Gastroesophageal sphincter (tissue), 4 donors: ENCODE data around the gene GPR39. TPM values are rescaled to one million over a fixed set of nuclear protein-coding genes. Genes with fewer than 3 reads are reported as not detected.

Source experiments
- ATAC-seq: fragments of 150-250 bp; one replicate; pipeline ENCODE4 v1.9.1; 2016; ENCODE audit warnings: mild to moderate bottlenecking, moderate library complexity
- H3K27ac ChIP-seq, 4 donors: fragments of 200-600 bp; sonication (generic) in 3 of 4; 1 replicate in 3 of 4; 2 replicates in 1 of 4; pipeline ENCODE4 v1.5.1; 2016 to 2019
- H3K27me3 ChIP-seq: fragments of 200-600 bp; sonication (generic); one replicate; pipeline ENCODE4 v1.5.1; 2019
- H3K36me3 ChIP-seq, 2 donors: fragments of 200-600 bp; sonication (generic); one replicate each; pipeline ENCODE4 v1.5.1; 2019; ENCODE audit warnings: control low read depth in 1 of 2
- H3K4me1 ChIP-seq, 3 donors: fragments of 200-600 bp; sonication (generic); 1 replicate in 2 of 3; 2 replicates in 1 of 3; pipeline ENCODE4 v1.5.1; 2016 to 2019; ENCODE audit warnings: control low read depth in 2 of 3
- H3K4me3 ChIP-seq, 2 donors: fragments of 200-600 bp; sonication (generic); one replicate each; pipeline ENCODE4 v1.5.1; 2019; ENCODE audit warnings: mild to moderate bottlenecking in 1 of 2, moderate library complexity in 1 of 2
- H3K9me3 ChIP-seq, 3 donors: fragments of 200-600 bp; sonication (generic); one replicate each; pipeline ENCODE4 v1.5.1; 2017 to 2019; ENCODE audit warnings: control low read depth in 2 of 3
- CTCF ChIP-seq, 4 experiments: fragments of 200-600 bp in 2 of 4; fragments of 450-650 bp in 2 of 4; sonication (generic) in 1 of 4; IDR thresholded peaks; one replicate each; pipeline ENCODE4 v1.5.1; 2017 to 2019; ENCODE audit warnings: antibody characterized with exemption in 4 of 4, mild to moderate bottlenecking in 2 of 4, moderate library complexity in 2 of 4
- EP300 ChIP-seq: sonication (generic); formaldehyde crosslinking; IDR thresholded peaks from one replicate; pipeline ENCODE4 v1.6.1; 2017; ENCODE audit warnings: antibody characterized with exemption, mild to moderate bottlenecking
- POLR2A ChIP-seq, 2 donors: fragments of 450-650 bp; IDR thresholded peaks; one replicate each; pipeline ENCODE4 v1.6.1; 2017; ENCODE audit warnings: antibody characterized with exemption in 2 of 2, mild to moderate bottlenecking in 2 of 2, moderate library complexity in 1 of 2
- POLR2AphosphoS5 ChIP-seq: sonication (generic); formaldehyde crosslinking; IDR thresholded peaks from one replicate; pipeline ENCODE4 v1.6.1; 2017; ENCODE audit warnings: antibody characterized with exemption
- WGBS, 2 donors: methylation state at CpG; one replicate each; pipeline ENCODE4 v1.1.5; 2018; ENCODE audit warnings: low coverage in 1 of 2; 5-methylcytosine and 5-hydroxymethylcytosine counted together
- total RNA-seq, 4 donors: library from RNA; depleted of rRNA; stranded (reverse); fragments of >200 nt; gene quantifications; one replicate each; pipeline ENCODE4 v1.1.0, GENCODE V29; 2016

GPR39 gene
- total RNA-seq, 4 donors from 2014 or later: 0.46 to 2.6 (median 0.69) TPM; not detected in 1

- peaks cover 41% of the 10 kb centered on the region for H3K27me3 ChIP-seq
- no peak overlapping the region for H3K27ac ChIP-seq
- TF ChIP-seq POLR2AphosphoS5: no peak
- TF ChIP-seq CTCF (IDR thresholded peaks at IDR 0.05): no peak
- no peak for TF ChIP-seq POLR2A (IDR thresholded peaks at IDR 0.05)
- no peak for TF ChIP-seq EP300
- H3K9me3 ChIP-seq: no peaks in the 10 kb centered on the region
- WGBS, 2 donors: 76 to 88% methylated on average over 2 to 4 of the region's 4 CpGs
- H3K4me1 ChIP-seq: peaks cover 0 to 25% (median 18%) of the 10 kb centered on the region in 3 donors
- ATAC-seq: no peak
- no peak overlapping the region for H3K4me3 ChIP-seq
- no peaks in the 10 kb centered on the region for H3K36me3 ChIP-seq
Measured at GRCh38 chr2:132665401-132666140, 249.0 kb downstream of the GPR39 start.

- Histone ChIP-seq H3K27me3 (peaks cover 45% of the 10 kb centered on the region), H3K36me3 (no peaks in the 10 kb centered on the region), H3K4me3 (no peak overlapping the region), H3K27ac (no peak overlapping the region), H3K9me3 (no peaks in the 10 kb centered on the region), H3K4me1 (peaks cover 0 to 35% (median 25%) of the 10 kb centered on the region in 3 donors)
- ATAC-seq: no peak
- no peak for TF ChIP-seq EP300
- TF ChIP-seq POLR2A (IDR thresholded peaks at IDR 0.05): no peak
- TF ChIP-seq CTCF (IDR thresholded peaks at IDR 0.05): no peak
- no peak for TF ChIP-seq POLR2AphosphoS5
- 36% methylated on average over 1 of the region's 1 CpG; no CpG with 5 or more reads in 1 of the 2 donors for WGBS, 2 donors
Measured at GRCh38 chr2:132667706-132668105, 251.1 kb downstream of the GPR39 start.

GRCh38 chr2:132668189-132668823, 251.7 kb downstream of the GPR39 start:
- peaks cover 0 to 35% (median 25%) of the 10 kb centered on the region in 3 donors for H3K4me1 ChIP-seq
- WGBS, 2 donors: 11 to 35% methylated on average over 6 of the region's 25 CpGs
- peak overlapping the region in 1 of 2 donors; percentile 56 for H3K4me3 ChIP-seq
- no peak for TF ChIP-seq EP300
- TF ChIP-seq POLR2AphosphoS5: no peak
- TF ChIP-seq CTCF (IDR thresholded peaks at IDR 0.05): no peak
- TF ChIP-seq POLR2A (IDR thresholded peaks at IDR 0.05): no peak
- H3K27ac ChIP-seq: no peak overlapping the region
- H3K9me3 ChIP-seq: no peaks in the 10 kb centered on the region
- no peaks in the 10 kb centered on the region for H3K36me3 ChIP-seq
- no peak for ATAC-seq
- peaks cover 48% of the 10 kb centered on the region for H3K27me3 ChIP-seq

- Histone ChIP-seq H3K4me1 (peaks cover 0 to 35% (median 25%) of the 10 kb centered on the region in 3 donors), H3K36me3 (no peaks in the 10 kb centered on the region), H3K27ac (no peak overlapping the region), H3K27me3 (peaks cover 55% of the 10 kb centered on the region), H3K9me3 (no peaks in the 10 kb centered on the region), H3K4me3 (peak overlapping the region; percentile 34 to 56)
- TF ChIP-seq CTCF (IDR thresholded peaks at IDR 0.05) (no peak), EP300 (no peak), POLR2A (IDR thresholded peaks at IDR 0.05) (no peak), POLR2AphosphoS5 (no peak)
- ATAC-seq: no peak
- WGBS, 2 donors: 6% methylated on average over 29 of the region's 80 CpGs; no CpG with 5 or more reads in 1 of the 2 donors
Measured at GRCh38 chr2:132668987-132669907, 252.6 kb downstream of the GPR39 start.
